ENCODE measurements around the gene OLR1. TPM values are rescaled to one million over a fixed set of nuclear protein-coding genes. Genes with fewer than 3 reads are reported as not detected.
"Not testable (repeated sequence)": the region's sequence is repeated elsewhere in the genome, so short reads cannot be mapped to it uniquely, and the experiment has no call there.

OLR1 gene
- total RNA-seq, 1 donor: 73.0 TPM

- no peak for TF ChIP-seq CTCF (IDR thresholded peaks at IDR 0.05; ENCODE audit: insufficient read depth, low read depth, low read length)
- peak; percentile 72 for DNase-seq (ENCODE audit: low read depth)
- H3K4me3 ChIP-seq (ENCODE audit: low read depth, low read length): no peak overlapping the region
These were observed 17.7 kb upstream of the OLR1 start for GRCh38 chr12:10189653-10190052.

- H3K4me3 ChIP-seq (ENCODE audit: low read depth, low read length); DNase-seq (ENCODE audit: low read depth): not testable (repeated sequence)
These were observed 15.0 kb upstream of the OLR1 start for GRCh38 chr12:10186958-10187357.

GRCh38 chr12:10186299-10186698, 14.4 kb upstream of the OLR1 start:
- no peak for DNase-seq (ENCODE audit: low read depth)
- TF ChIP-seq CTCF (IDR thresholded peaks at IDR 0.05; ENCODE audit: insufficient read depth, low read depth, low read length): no peak
- H3K4me3 ChIP-seq (ENCODE audit: low read depth, low read length): no peak overlapping the region

GRCh38 chr12:10184261-10184843, 12.4 kb upstream of the OLR1 start:
- peak; percentile 97 for DNase-seq (ENCODE audit: low read depth)
- H3K4me3 ChIP-seq (ENCODE audit: low read depth, low read length): peak overlapping the region; percentile 34
- TF ChIP-seq CTCF (IDR thresholded peaks at IDR 0.05; ENCODE audit: insufficient read depth, low read depth, low read length): no peak

- DNase-seq (ENCODE audit: low read depth): peak; percentile 94
- no peak overlapping the region for H3K4me3 ChIP-seq (ENCODE audit: low read depth, low read length)
- TF ChIP-seq CTCF (IDR thresholded peaks at IDR 0.05; ENCODE audit: insufficient read depth, low read depth, low read length): no peak
These were observed 10.6 kb upstream of the OLR1 start for GRCh38 chr12:10182354-10183049.

GRCh38 chr12:10179776-10180181, 7.8 kb upstream of the OLR1 start:
- no peak for DNase-seq (ENCODE audit: low read depth)
- peak overlapping the region; percentile 42 for H3K4me3 ChIP-seq (ENCODE audit: low read depth, low read length)
- no peak for TF ChIP-seq CTCF (IDR thresholded peaks at IDR 0.05; ENCODE audit: insufficient read depth, low read depth, low read length)

GRCh38 chr12:10178821-10179220, 6.9 kb upstream of the OLR1 start, which contains the start of gene TMEM52B:
Gene TMEM52B (plus strand): TSS chr12:10179032. CDS start chr12:10179575, 543 bp downstream.
- H3K4me3 ChIP-seq (ENCODE audit: low read depth, low read length): peak within 1 kb of the TSS; percentile 42
- no peak for DNase-seq (ENCODE audit: low read depth)
- no peak for TF ChIP-seq CTCF (IDR thresholded peaks at IDR 0.05; ENCODE audit: insufficient read depth, low read depth, low read length)
